H1 (cell line): ENCODE measurements around the gene FBXO46. TPM values are rescaled to one million over a fixed set of nuclear protein-coding genes. Genes with fewer than 3 reads are reported as not detected.

Experiments
- CTCF ChIA-PET: fragments of 300-600 bp; sonication (Branson Sonifier 250); formaldehyde crosslinking; loops from one replicate; lab custom pipeline; 2021; ENCODE audit not compliant: partially characterized antibody; lab: Charles Lee
- POLR2A ChIA-PET: fragments of 300-600 bp; sonication (Branson Sonifier 250); formaldehyde crosslinking; loops from one replicate; lab custom pipeline; 2021; ENCODE audit warnings: inconsistent platforms; ENCODE audit not compliant: partially characterized antibody; lab: Charles Lee
- DNase-seq, 2 experiments: peaks; one replicate each; pipeline versions ENCODE4 v3.0.0 to v3.0.0-alpha.2; 2010 to 2022; ENCODE audit warnings: low spot score in 2 of 2, low read depth in 1 of 2, mixed read lengths in 1 of 2
- FAIRE-seq: peaks from 2 replicates; lab custom pipeline; 2011; peaks lifted over from hg19 to GRCh38; lab: Jason Lieb, UNC
- H2AFZ ChIP-seq: 2 replicates; pipeline ENCODE4 v1.8.1; 2012; ENCODE audit warnings: low read length, inconsistent platforms
- H2AK5ac ChIP-seq: 2 replicates; pipeline ENCODE4 v1.6.1; 2013; ENCODE audit warnings: low read depth, low read length
- H2BK120ac ChIP-seq: replicated peaks from 2 replicates; pipeline ENCODE3; 2013; ENCODE audit warnings: low read depth, low read length, inconsistent platforms
- H2BK12ac ChIP-seq: 2 replicates; pipeline ENCODE4 v1.6.1; 2013; ENCODE audit warnings: low read depth, low read length
- H2BK15ac ChIP-seq: 2 replicates; pipeline ENCODE4 v1.6.1; 2013; ENCODE audit warnings: low read length
- H2BK20ac ChIP-seq: 2 replicates; pipeline ENCODE4 v1.6.1; 2013; ENCODE audit warnings: low read length
- H2BK5ac ChIP-seq: 2 replicates; pipeline ENCODE4 v1.6.1; 2013; ENCODE audit warnings: low read depth, low read length
- H3K14ac ChIP-seq: 2 replicates; pipeline ENCODE4 v1.6.1; 2013; ENCODE audit warnings: inconsistent platforms; ENCODE audit not compliant: insufficient read length
- H3K18ac ChIP-seq: 2 replicates; pipeline ENCODE4 v1.6.1; 2013; ENCODE audit warnings: low read length; ENCODE audit errors: extremely low read depth
- H3K23ac ChIP-seq: 2 replicates; pipeline ENCODE4 v1.6.1; 2013; ENCODE audit warnings: inconsistent platforms; ENCODE audit not compliant: insufficient read length
- H3K23me2 ChIP-seq: 2 replicates; pipeline ENCODE4 v1.6.1; 2013; ENCODE audit warnings: low read depth, low read length
- H3K27ac ChIP-seq: 2 replicates; pipeline ENCODE4 v1.6.1; 2011; ENCODE audit warnings: low read depth, low read length, inconsistent platforms
- H3K27me3 ChIP-seq, 4 experiments: replicated peaks in 1 of 4; 1 replicate in 1 of 4; 2 replicates in 3 of 4; pipeline versions ENCODE4 v1.6.1 to v1.8.1; 2011 to 2013; ENCODE audit warnings: low read length in 3 of 4, mild to moderate bottlenecking in 3 of 4, inconsistent platforms in 2 of 4, mixed read lengths in 2 of 4, moderate library complexity in 1 of 4; ENCODE audit not compliant: control insufficient read depth in 3 of 4, insufficient read depth in 3 of 4; ENCODE audit errors: extremely low read depth in 1 of 4
- H3K36me3 ChIP-seq, 4 experiments: 2 replicates each; pipeline versions ENCODE4 v1.6.1 to v1.8.1; 2011 to 2013; ENCODE audit warnings: mild to moderate bottlenecking in 4 of 4, low read length in 3 of 4, moderate library complexity in 2 of 4, control low read depth in 1 of 4, inconsistent platforms in 1 of 4; ENCODE audit not compliant: insufficient read depth in 4 of 4, control insufficient read depth in 2 of 4
- H3K4ac ChIP-seq: replicated peaks from 2 replicates; pipeline ENCODE3; 2013; ENCODE audit warnings: low read length, low read depth, mixed read lengths, inconsistent platforms; ENCODE audit not compliant: insufficient read length
- H3K4me1 ChIP-seq, 4 experiments: replicated peaks in 1 of 4; 1 replicate in 1 of 4; 2 replicates in 3 of 4; pipeline versions ENCODE4 v1.6.1 to v1.8.1; 2011 to 2013; ENCODE audit warnings: low read length in 3 of 4, inconsistent platforms in 2 of 4, mixed read lengths in 1 of 4; ENCODE audit not compliant: insufficient read depth in 4 of 4, control insufficient read depth in 3 of 4
- H3K4me2 ChIP-seq, 2 experiments: 2 replicates each; pipeline versions ENCODE4 v1.6.1 to v1.8.1; 2011 to 2013; ENCODE audit warnings: low read depth in 2 of 2, low read length in 2 of 2, control low read depth in 1 of 2, inconsistent platforms in 1 of 2, mild to moderate bottlenecking in 1 of 2; ENCODE audit not compliant: insufficient read depth in 1 of 2
- H3K4me3 ChIP-seq, 4 experiments: fragments of 200-600, 300-600 bp in 1 of 4; sonication (generic), shearing (Covaris generic), sonication (Bioruptor Twin) in 1 of 4; 2 replicates each; pipeline versions ENCODE4 v1.5.1 to v1.8.1; 2011 to 2016; ENCODE audit warnings: low read length in 4 of 4, low read depth in 3 of 4, control low read depth in 2 of 4, inconsistent platforms in 2 of 4, mild to moderate bottlenecking in 2 of 4, mixed read lengths in 1 of 4, moderate library complexity in 1 of 4; ENCODE audit not compliant: insufficient read depth in 2 of 4; ENCODE audit errors: extremely low read depth in 1 of 4
- H3K56ac ChIP-seq: replicated peaks from 2 replicates; pipeline ENCODE3; 2013; ENCODE audit warnings: low read depth, mild to moderate bottlenecking, mixed read lengths, low read length, inconsistent platforms; ENCODE audit not compliant: insufficient read length
- H3K79me1 ChIP-seq: 2 replicates; pipeline ENCODE4 v1.6.1; 2013; ENCODE audit warnings: low read depth, low read length, control low read depth
- H3K79me2 ChIP-seq, 2 experiments: 2 replicates each; pipeline versions ENCODE4 v1.6.1 to v1.8.1; 2012 to 2013; ENCODE audit warnings: low read length in 2 of 2, mild to moderate bottlenecking in 2 of 2, inconsistent platforms in 1 of 2; ENCODE audit not compliant: insufficient read depth in 2 of 2, control insufficient read depth in 1 of 2
- H3K9ac ChIP-seq, 4 experiments: replicated peaks in 1 of 4; 1 replicate in 1 of 4; 2 replicates in 3 of 4; pipeline versions ENCODE4 v1.6.1 to v1.8.1; 2011 to 2013; ENCODE audit warnings: low read depth in 3 of 4, low read length in 3 of 4, control low read depth in 2 of 4, mild to moderate bottlenecking in 2 of 4, moderate library complexity in 2 of 4, inconsistent platforms in 1 of 4; ENCODE audit errors: extremely low read depth in 1 of 4
- H3K9me3 ChIP-seq, 2 experiments: 2 replicates each; pipeline versions ENCODE4 v1.6.1 to v1.8.1; 2012 to 2013; ENCODE audit warnings: mild to moderate bottlenecking in 2 of 2, moderate library complexity in 2 of 2, control low read depth in 1 of 2, inconsistent platforms in 1 of 2, low read depth in 1 of 2, low read length in 1 of 2, mixed read lengths in 1 of 2; ENCODE audit not compliant: insufficient read depth in 2 of 2
- H4K20me1 ChIP-seq, 2 experiments: replicated peaks in 1 of 2; 2 replicates each; pipeline versions ENCODE3 to v1.8.1; 2011 to 2013; ENCODE audit warnings: inconsistent platforms in 2 of 2, low read length in 2 of 2, mild to moderate bottlenecking in 1 of 2; ENCODE audit not compliant: insufficient read depth in 2 of 2, control insufficient read depth in 1 of 2
- H4K5ac ChIP-seq: 2 replicates; pipeline ENCODE4 v1.6.1; 2013; ENCODE audit warnings: low read length, low read depth, mixed read lengths, inconsistent platforms; ENCODE audit not compliant: insufficient read length
- H4K8ac ChIP-seq: 2 replicates; pipeline ENCODE4 v1.8.0; 2013; ENCODE audit warnings: mild to moderate bottlenecking, moderate library complexity, low read length, inconsistent platforms; ENCODE audit not compliant: insufficient read depth; ENCODE audit errors: extremely low read depth
- H4K91ac ChIP-seq: replicated peaks from 2 replicates; pipeline ENCODE3; 2013; ENCODE audit warnings: low read length, mixed read lengths, inconsistent platforms; ENCODE audit not compliant: insufficient read length
- CTCF ChIP-seq, 3 experiments: IDR thresholded peaks; 1 replicate in 2 of 3; 2 replicates in 1 of 3; pipeline versions ENCODE4 v1.5.1 to v1.6.1; 2011; ENCODE audit warnings: low read length in 3 of 3, mild to moderate bottlenecking in 3 of 3, inconsistent platforms in 2 of 3, low read depth in 1 of 3, moderate library complexity in 1 of 3; ENCODE audit not compliant: insufficient read depth in 1 of 3; ENCODE audit errors: control extremely low read depth in 1 of 3
- POLR2AphosphoS5 ChIP-seq: IDR thresholded peaks from 2 replicates; pipeline ENCODE4 v1.6.1; 2011; ENCODE audit warnings: low read depth, low read length
- TAF7 ChIP-seq: optimal IDR thresholded peaks from 2 replicates; pipeline ENCODE3; 2011; ENCODE audit warnings: low read depth, mild to moderate bottlenecking, inconsistent platforms, low read length, moderate library complexity, borderline replicate concordance
- WGBS, 2 experiments: shearing (Covaris generic) in 1 of 2; methylation state at CpG; one replicate each; pipeline versions ENCODE4 v1.1.6 to v1.1.7; 2013 to 2015; ENCODE audit warnings: low lambda C conversion rate in 2 of 2, mixed read lengths in 2 of 2, inconsistent platforms in 1 of 2, low coverage in 1 of 2, missing lambda C conversion rate in 1 of 2; ENCODE audit not compliant: insufficient replicate concordance in 2 of 2, insufficient coverage in 1 of 2, insufficient read length in 1 of 2; ENCODE audit errors: extremely low coverage in 1 of 2, missing lambda C conversion rate in 1 of 2; 5-methylcytosine and 5-hydroxymethylcytosine counted together
- polyA plus RNA-seq, 7 experiments: library from polyadenylated mRNA; depleted of rRNA in 3 of 7; stranded (reverse) in 5 of 7; unstranded in 2 of 7; fragments of >200 nt in 5 of 7; fragments of 200-250 nt in 2 of 7; gene quantifications; 1 replicate in 5 of 7; 2 replicates in 1 of 7; 4 replicates in 1 of 7; pipeline versions ENCODE4 v1.2.1 to v1.2.3, GENCODE V29; 2011 to 2013; ENCODE audit warnings: missing spikeins in 2 of 7, mixed read lengths in 2 of 7
- total RNA-seq: library from RNA; stranded (reverse); fragmentation: NEBNext Ultra II Directional; extraction: Animal tissue kit (Norgen Biotek cat#: 25700); gene quantifications from 2 replicates; pipeline ENCODE4 v1.2.1, GENCODE V29; 2021

Gene FBXO46
- total and polyA plus RNA-seq, 2 of the 8 experiments (the other 6 are each of a cell fraction or from before 2014, with no cell fraction given), result 11.2 to 38.9 TPM

GRCh38 chr19:45687599-45687998, 43.1 kb downstream of the FBXO46 start:
- H4K91ac ChIP-seq, result no peak overlapping the region
- no peak for DNase-seq
- H3K4ac ChIP-seq, result no peak overlapping the region
- H2BK120ac ChIP-seq, result no peak overlapping the region
- peaks cover 5 to 7% of the 10 kb centered on the region in 2 experiments for H4K20me1 ChIP-seq
- H2AFZ ChIP-seq, result no peak overlapping the region
- H2BK15ac ChIP-seq, result no peak overlapping the region
- H3K4me2 ChIP-seq, result no peak overlapping the region
- no peaks in the 10 kb centered on the region for H3K23me2 ChIP-seq
- H3K27ac ChIP-seq, result no peak overlapping the region
- no peak overlapping the region for H2BK20ac ChIP-seq
- H3K79me1 ChIP-seq, result peaks cover 3% of the 10 kb centered on the region; the same call in 1 of the 2 replicates
- no peak overlapping the region for H2BK5ac ChIP-seq
- H3K27me3 ChIP-seq, result no peaks in the 10 kb centered on the region
- peaks cover 0 to 16% of the 10 kb centered on the region in 2 experiments; a peak in 3 of 4 replicates for H3K79me2 ChIP-seq
- H3K36me3 ChIP-seq, result peaks cover 11 to 48% (median 30%) of the 10 kb centered on the region in 4 experiments
- no peak overlapping the region for H4K5ac ChIP-seq
- H3K14ac ChIP-seq, result no peak overlapping the region
- no peak for TF ChIP-seq TAF7
- peak in 2 of 3 experiments; percentile 9 to 23; a peak in 2 of 4 replicates for TF ChIP-seq CTCF (IDR thresholded peaks at IDR 0.05; ENCODE audit: control extremely low read depth in 1 of 3, insufficient read depth in 1 of 3, low read depth in 1 of 3, low read length in 3 of 3)
- no peak for TF ChIP-seq POLR2AphosphoS5
- H2AK5ac ChIP-seq, result no peak overlapping the region
- H4K8ac ChIP-seq, result no peak overlapping the region
- no peak overlapping the region for H3K56ac ChIP-seq
- no peaks in the 10 kb centered on the region for H3K9me3 ChIP-seq
- H3K18ac ChIP-seq, result no peak overlapping the region
- 95% methylated on average over 8 of the region's 9 CpGs; no CpG with 5 or more reads in 1 of the 2 experiments for WGBS, 2 experiments
- FAIRE-seq, result no peak
- no peak overlapping the region for H3K4me3 ChIP-seq
- H2BK12ac ChIP-seq, result no peak overlapping the region
- CTCF ChIA-PET, result interaction anchor here (0.6 to 9.0 kb wide), 2 partner anchors 7 to 9 kb away, joined by 3 to 98 read pairs; no protein-coding TSS in a partner anchor
- POLR2A ChIA-PET, result interaction anchor here (0.8 to 2.3 kb wide), 2 partner anchors 10 to 97 kb away, joined by 3 to 12 read pairs; no protein-coding TSS in a partner anchor
- H3K23ac ChIP-seq, result no peak overlapping the region
- no peaks in the 10 kb centered on the region for H3K4me1 ChIP-seq
- no peak overlapping the region; a peak in 1 of 7 replicates for H3K9ac ChIP-seq
